Gastroesophageal sphincter (tissue), 3 donors: Measurements from ENCODE around the gene INTS11.

Experiments
- POLR2A ChIP-seq, 2 donors: fragments of 450-650 bp; IDR thresholded peaks; one replicate each; pipeline ENCODE4 v1.6.1; 2017; ENCODE audit warnings: antibody characterized with exemption in 2 of 2, mild to moderate bottlenecking in 2 of 2, moderate library complexity in 1 of 2
- POLR2AphosphoS5 ChIP-seq: sonication (generic); formaldehyde crosslinking; IDR thresholded peaks from one replicate; pipeline ENCODE4 v1.6.1; 2017; ENCODE audit warnings: antibody characterized with exemption
- TF ChIP-seq, protein P1 (sequence below), 4 experiments: fragments of 200-600 bp in 2 of 4; fragments of 450-650 bp in 2 of 4; sonication (generic) in 1 of 4; IDR thresholded peaks; one replicate each; pipeline ENCODE4 v1.5.1; 2017 to 2019; ENCODE audit warnings: antibody characterized with exemption in 4 of 4, mild to moderate bottlenecking in 2 of 4, moderate library complexity in 2 of 4

DNA sequence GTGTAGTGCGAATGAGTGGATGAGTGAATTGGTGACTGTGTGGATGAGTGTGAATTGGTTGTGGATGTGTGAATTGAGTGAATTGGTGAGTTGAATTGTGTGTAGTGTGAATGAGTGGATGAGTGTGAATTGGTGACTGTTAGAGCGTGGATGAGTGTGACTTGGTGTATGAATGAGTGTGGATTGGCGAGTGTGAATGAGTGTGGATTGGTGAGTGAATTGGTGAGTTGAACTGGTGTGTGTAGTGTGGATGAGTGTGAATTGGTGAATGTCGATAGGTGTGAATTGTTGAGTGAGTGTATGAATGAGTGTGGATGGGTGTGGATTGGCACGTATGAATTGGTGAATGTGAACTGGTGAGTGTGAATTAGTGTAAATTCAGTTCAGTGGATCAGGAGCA lies 42.9 kb upstream of the INTS11 start:
- no peak for TF ChIP-seq POLR2A (IDR thresholded peaks at IDR 0.05)
- TF ChIP-seq, protein P1, sequence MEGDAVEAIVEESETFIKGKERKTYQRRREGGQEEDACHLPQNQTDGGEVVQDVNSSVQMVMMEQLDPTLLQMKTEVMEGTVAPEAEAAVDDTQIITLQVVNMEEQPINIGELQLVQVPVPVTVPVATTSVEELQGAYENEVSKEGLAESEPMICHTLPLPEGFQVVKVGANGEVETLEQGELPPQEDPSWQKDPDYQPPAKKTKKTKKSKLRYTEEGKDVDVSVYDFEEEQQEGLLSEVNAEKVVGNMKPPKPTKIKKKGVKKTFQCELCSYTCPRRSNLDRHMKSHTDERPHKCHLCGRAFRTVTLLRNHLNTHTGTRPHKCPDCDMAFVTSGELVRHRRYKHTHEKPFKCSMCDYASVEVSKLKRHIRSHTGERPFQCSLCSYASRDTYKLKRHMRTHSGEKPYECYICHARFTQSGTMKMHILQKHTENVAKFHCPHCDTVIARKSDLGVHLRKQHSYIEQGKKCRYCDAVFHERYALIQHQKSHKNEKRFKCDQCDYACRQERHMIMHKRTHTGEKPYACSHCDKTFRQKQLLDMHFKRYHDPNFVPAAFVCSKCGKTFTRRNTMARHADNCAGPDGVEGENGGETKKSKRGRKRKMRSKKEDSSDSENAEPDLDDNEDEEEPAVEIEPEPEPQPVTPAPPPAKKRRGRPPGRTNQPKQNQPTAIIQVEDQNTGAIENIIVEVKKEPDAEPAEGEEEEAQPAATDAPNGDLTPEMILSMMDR (IDR thresholded peaks at IDR 0.05), result no peak
- TF ChIP-seq POLR2AphosphoS5, result no peak
